Transverse colon (tissue), 4 donors: ENCODE data around the gene NANS. TPM values are rescaled to one million over a fixed set of nuclear protein-coding genes. Genes with fewer than 3 reads are reported as not detected.
"Not testable (repeated sequence)": the region's sequence is repeated elsewhere in the genome, so short reads cannot be mapped to it uniquely, and the experiment has no call there.

Source experiments
- DNase-seq: peaks from one replicate; pipeline ENCODE4 v3.0.0-alpha.2; 2019
- H3K27ac ChIP-seq, 4 donors: fragments of 200-600 bp; sonication (generic); 2 replicates each; pipeline ENCODE4 v1.5.1; 2016 to 2018; ENCODE audit warnings: inconsistent platforms in 4 of 4
- H3K27me3 ChIP-seq: fragments of 200-600 bp; sonication (generic); 2 replicates; pipeline ENCODE4 v1.5.1; 2017; ENCODE audit warnings: inconsistent platforms
- H3K36me3 ChIP-seq, 4 donors: fragments of 200-600 bp; sonication (generic); 2 replicates each; pipeline ENCODE4 v1.5.1; 2017 to 2019; ENCODE audit warnings: inconsistent platforms in 4 of 4
- H3K4me1 ChIP-seq, 4 donors: fragments of 200-600 bp; sonication (generic); 2 replicates each; pipeline ENCODE4 v1.5.1; 2017 to 2020; ENCODE audit warnings: inconsistent platforms in 4 of 4
- H3K4me3 ChIP-seq, 4 donors: fragments of 200-600 bp; sonication (generic); 1 replicate in 1 of 4; 2 replicates in 3 of 4; pipeline versions ENCODE4 v1.5.1 to v1.6.1; 2017 to 2019; ENCODE audit warnings: inconsistent platforms in 4 of 4
- H3K9me3 ChIP-seq, 2 donors: fragments of 200-600 bp; sonication (generic); 2 replicates each; pipeline ENCODE4 v1.5.1; 2017 to 2019; ENCODE audit warnings: inconsistent platforms in 2 of 2
- EP300 ChIP-seq: sonication (generic); formaldehyde crosslinking; IDR thresholded peaks from one replicate; pipeline ENCODE4 v1.6.1; 2017; ENCODE audit warnings: antibody characterized with exemption, low read depth
- POLR2A ChIP-seq: fragments of 450-650 bp; IDR thresholded peaks from one replicate; pipeline ENCODE4 v1.6.1; 2016; ENCODE audit warnings: antibody characterized with exemption, mild to moderate bottlenecking, moderate library complexity
- POLR2AphosphoS5 ChIP-seq, 3 donors: sonication (generic); formaldehyde crosslinking; IDR thresholded peaks; one replicate each; pipeline ENCODE4 v1.6.1; 2016; ENCODE audit warnings: antibody characterized with exemption in 3 of 3
- WGBS, 2 donors: methylation state at CpG; one replicate each; pipeline ENCODE4 v1.1.5; 2018; ENCODE audit warnings: low coverage in 1 of 2; 5-methylcytosine and 5-hydroxymethylcytosine counted together
- in situ Hi-C, 4 donors: fragments of 200-750 bp; cut with MboI; loops; one replicate each; pipeline versions ENCODE4 v1.15.0 to v1.15.1; 2017; ENCODE audit warnings: low sequenced_read_pairs in 3 of 4, low pct_ligation_motif_present in 1 of 4, low pct_unique_long_range_greater_than_20kb in 1 of 4
- intact Hi-C: fragments of 100-400 bp; cut with DNase I; formaldehyde crosslinking; loops from one replicate; pipeline ENCODE4 v1.15.1; 2023; ENCODE audit warnings: low total_unique reads
- total RNA-seq, 4 donors: library from RNA; depleted of rRNA; stranded (reverse); fragments of >200 nt; gene quantifications; one replicate each; pipeline ENCODE4 v1.1.0, GENCODE V29; 2016
- TF ChIP-seq, protein P1 (sequence below), 5 experiments: fragments of 200-600 bp in 3 of 5; fragments of 450-650 bp in 2 of 5; sonication (generic) in 3 of 5; IDR thresholded peaks; 1 replicate in 2 of 5; 2 replicates in 3 of 5; pipeline ENCODE4 v1.5.1; 2016 to 2017; ENCODE audit warnings: antibody characterized with exemption in 5 of 5, inconsistent platforms in 3 of 5, mild to moderate bottlenecking in 2 of 5, moderate library complexity in 1 of 5

Gene NANS
- total RNA-seq, 4 donors from 2014 or later: 86.6 to 319 (median 269) TPM

DNA sequence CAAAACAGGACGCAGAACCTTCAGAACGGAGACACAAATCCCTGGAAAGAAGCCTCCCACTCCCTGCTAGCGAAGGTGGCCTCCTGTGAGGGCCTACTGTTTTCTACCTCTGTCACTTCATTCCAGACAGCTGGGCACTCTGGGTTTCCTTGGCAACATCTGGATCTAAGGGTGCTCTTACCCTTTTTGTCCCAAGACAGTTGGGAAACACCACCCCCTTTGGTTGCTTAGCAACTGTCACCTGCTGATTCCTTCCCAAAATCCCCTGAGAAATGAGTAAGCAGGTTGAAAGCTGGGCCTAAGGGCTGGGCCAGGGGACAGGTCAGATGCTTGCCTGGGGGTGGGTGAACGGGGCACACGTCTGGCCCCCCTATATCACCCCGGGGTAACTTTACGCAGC, 29.4 kb downstream of the NANS start:
- DNase-seq: no peak
- Histone ChIP-seq H3K36me3 (peaks cover 0 to 11% (median 4%) of the 10 kb centered on the region in 4 donors), H3K27ac (no peak overlapping the region), H3K4me3 (no peak overlapping the region), H3K9me3 (no peaks in the 10 kb centered on the region), H3K27me3 (no peaks in the 10 kb centered on the region), H3K4me1 (peaks cover 8 to 38% (median 15%) of the 10 kb centered on the region in 4 donors)
- TF ChIP-seq POLR2AphosphoS5 (IDR thresholded peaks at IDR 0.05): peak in 1 of 3 donors; percentile 17
- TF ChIP-seq, protein P1, sequence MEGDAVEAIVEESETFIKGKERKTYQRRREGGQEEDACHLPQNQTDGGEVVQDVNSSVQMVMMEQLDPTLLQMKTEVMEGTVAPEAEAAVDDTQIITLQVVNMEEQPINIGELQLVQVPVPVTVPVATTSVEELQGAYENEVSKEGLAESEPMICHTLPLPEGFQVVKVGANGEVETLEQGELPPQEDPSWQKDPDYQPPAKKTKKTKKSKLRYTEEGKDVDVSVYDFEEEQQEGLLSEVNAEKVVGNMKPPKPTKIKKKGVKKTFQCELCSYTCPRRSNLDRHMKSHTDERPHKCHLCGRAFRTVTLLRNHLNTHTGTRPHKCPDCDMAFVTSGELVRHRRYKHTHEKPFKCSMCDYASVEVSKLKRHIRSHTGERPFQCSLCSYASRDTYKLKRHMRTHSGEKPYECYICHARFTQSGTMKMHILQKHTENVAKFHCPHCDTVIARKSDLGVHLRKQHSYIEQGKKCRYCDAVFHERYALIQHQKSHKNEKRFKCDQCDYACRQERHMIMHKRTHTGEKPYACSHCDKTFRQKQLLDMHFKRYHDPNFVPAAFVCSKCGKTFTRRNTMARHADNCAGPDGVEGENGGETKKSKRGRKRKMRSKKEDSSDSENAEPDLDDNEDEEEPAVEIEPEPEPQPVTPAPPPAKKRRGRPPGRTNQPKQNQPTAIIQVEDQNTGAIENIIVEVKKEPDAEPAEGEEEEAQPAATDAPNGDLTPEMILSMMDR (IDR thresholded peaks at IDR 0.05): no peak
- in situ Hi-C loops (loop anchor here in 2 of 4 donors (25.0 kb wide), 2 partner anchors 99 to 176 kb away; partner anchors contain the start of genes ANP32B (in 1 of the 2) and TBC1D2 (in 1 of the 2)), intact Hi-C loops (no loop called here)
- 85 to 100% methylated on average over 1 to 7 of the region's 7 CpGs for WGBS, 2 donors

DNA sequence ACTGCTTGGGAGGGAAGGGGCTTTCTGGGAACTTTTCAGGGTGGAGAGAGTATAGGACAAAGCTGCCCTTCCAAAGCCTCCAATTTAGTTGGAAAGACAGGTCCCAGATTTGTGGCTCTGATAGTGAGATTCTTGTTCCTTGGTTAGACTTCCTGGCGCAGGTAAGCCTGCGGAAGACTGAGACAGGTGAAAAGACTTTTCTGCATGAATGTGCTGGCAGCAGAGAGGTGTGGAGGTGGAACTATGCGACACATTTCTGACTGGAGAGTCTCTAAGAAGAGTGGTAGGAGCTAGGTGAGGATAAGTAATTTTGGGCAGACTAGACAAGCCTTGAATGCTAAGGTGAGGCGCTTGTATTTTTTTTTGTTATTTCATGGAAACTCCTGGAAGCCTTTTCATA, 29.9 kb downstream of the NANS start:
- Histone ChIP-seq H3K9me3 (no peaks in the 10 kb centered on the region), H3K27ac (no peak overlapping the region), H3K27me3 (no peaks in the 10 kb centered on the region), H3K36me3 (peaks cover 0 to 7% (median 2%) of the 10 kb centered on the region in 4 donors), H3K4me1 (peaks cover 3 to 33% (median 10%) of the 10 kb centered on the region in 4 donors), H3K4me3 (no peak overlapping the region)
- no peak for DNase-seq
- 94 to 98% methylated on average over 3 to 4 of the region's 4 CpGs for WGBS, 2 donors
- intact Hi-C loops (no loop called here), in situ Hi-C loops (loop anchor here in 2 of 4 donors (25.0 kb wide), 2 partner anchors 99 to 176 kb away; partner anchors contain the start of genes ANP32B (in 1 of the 2) and TBC1D2 (in 1 of the 2))
- no peak for TF ChIP-seq POLR2A
- TF ChIP-seq, protein P1 (IDR thresholded peaks at IDR 0.05): no peak
- no peak for TF ChIP-seq POLR2AphosphoS5 (IDR thresholded peaks at IDR 0.05)
- no peak for TF ChIP-seq EP300

DNA sequence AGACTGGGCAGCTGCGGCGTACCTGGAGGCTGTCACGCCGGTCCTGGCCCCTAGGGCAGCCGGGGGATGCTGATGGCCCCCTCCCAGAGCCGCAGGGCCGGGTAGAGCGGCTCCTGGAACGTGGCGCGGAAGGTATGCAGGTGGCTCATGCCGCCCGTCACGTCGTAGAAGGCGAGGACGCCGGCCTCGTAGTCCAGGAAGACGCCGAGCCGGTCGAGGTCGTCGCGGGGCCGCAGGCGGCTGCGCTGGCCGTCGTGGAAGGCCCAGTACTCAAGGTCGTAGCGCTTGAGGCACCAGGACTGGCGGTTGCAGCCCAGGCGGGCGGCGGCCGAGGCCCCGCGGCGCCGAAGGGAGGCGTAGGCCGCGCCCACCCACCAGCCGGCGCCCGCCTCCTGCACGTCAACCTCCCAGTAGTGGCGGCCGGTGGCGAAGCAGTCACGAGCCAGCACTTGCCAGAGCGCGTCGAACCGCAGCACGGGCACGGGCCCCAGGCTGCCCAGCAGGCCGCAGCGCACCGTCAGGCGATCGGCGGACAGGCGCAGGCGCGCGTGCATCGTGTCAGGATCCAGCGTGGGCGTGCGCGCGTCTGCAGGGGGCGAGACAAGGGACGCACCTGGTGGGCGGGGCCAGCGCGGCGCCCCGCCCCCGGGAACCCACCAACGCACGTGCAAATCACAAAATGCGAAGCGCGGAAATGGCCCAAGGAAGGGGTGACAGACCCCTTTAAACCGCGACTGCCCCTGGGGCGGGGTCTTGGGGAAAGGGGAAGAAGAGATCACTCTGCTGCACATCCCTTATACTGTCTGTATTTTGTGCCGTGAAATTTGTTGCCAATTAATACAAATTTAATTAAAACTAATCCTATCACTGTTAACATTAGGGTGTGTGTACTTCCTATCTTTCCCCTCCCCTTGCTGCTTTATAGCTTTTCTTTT, 31.2 kb downstream of the NANS start:
- peak overlapping the region in 2 of 4 donors; percentile 8 to 30 for H3K4me3 ChIP-seq

DNA sequence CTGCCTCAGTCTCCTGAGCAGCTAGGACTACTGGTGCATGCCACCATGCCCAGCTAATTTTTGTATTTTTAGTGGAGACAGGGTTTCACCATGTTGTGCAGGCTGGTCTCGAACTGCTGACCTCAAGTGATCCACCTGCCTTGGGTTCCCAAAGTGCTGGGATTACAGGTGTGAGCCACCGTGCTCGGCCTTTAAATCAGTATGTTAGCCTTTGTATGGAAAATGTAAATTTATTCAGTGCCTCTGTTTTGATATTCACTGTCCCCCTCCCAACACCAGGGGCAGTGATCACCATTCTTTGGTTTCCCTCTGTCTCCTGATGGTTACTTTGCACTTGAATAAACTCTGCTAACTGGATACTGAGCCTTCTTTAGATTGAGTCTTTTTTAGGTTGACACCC, 34.1 kb downstream of the NANS start:
- in situ Hi-C loops: loop anchor here in 2 of 4 donors (25.0 kb wide), 2 partner anchors 103 to 172 kb away; partner anchors contain the start of genes ANP32B (in 1 of the 2) and TBC1D2 (in 1 of the 2)
- H3K27ac ChIP-seq, H3K27me3 ChIP-seq, H3K9me3 ChIP-seq, H3K4me1 ChIP-seq, DNase-seq, H3K36me3 ChIP-seq, H3K4me3 ChIP-seq, intact Hi-C loops: not testable (repeated sequence)
- 91% methylated on average over 3 of the region's 3 CpGs; no CpG with 5 or more reads in 1 of the 2 donors for WGBS, 2 donors

More for the DNA sequence above, 31.2 kb downstream of the NANS start:
- H3K27ac ChIP-seq: no peak overlapping the region
- DNase-seq: peak; percentile 22
- TF ChIP-seq, protein P1 (IDR thresholded peaks at IDR 0.05): peak in 2 of 5 experiments; percentile 9 to 11
- TF ChIP-seq POLR2AphosphoS5 (IDR thresholded peaks at IDR 0.05) (no peak), POLR2A (no peak), EP300 (no peak)
- in situ Hi-C loops: loop anchor here in 2 of 4 donors (25.0 kb wide), 2 partner anchors 100 to 175 kb away; partner anchors contain the start of genes ANP32B (in 1 of the 2) and TBC1D2 (in 1 of the 2)
- peaks cover 0 to 4% (median 2%) of the 10 kb centered on the region in 4 donors for H3K36me3 ChIP-seq
- no peaks in the 10 kb centered on the region for H3K9me3 ChIP-seq
- H3K27me3 ChIP-seq: no peaks in the 10 kb centered on the region
- peaks cover 0 to 20% (median 2%) of the 10 kb centered on the region in 4 donors for H3K4me1 ChIP-seq
- WGBS, 2 donors: 70 to 83% methylated on average over 1 to 76 of the region's 92 CpGs
- intact Hi-C loops: no loop called here
